GM18502 (cell line): ENCODE data around the gene CASP10.
"Not testable (repeated sequence)": the region's sequence is repeated elsewhere in the genome, so short reads cannot be mapped to it uniquely, and the experiment has no call there.

Source experiments
- ATAC-seq: cut with Tn5 transposase; IDR thresholded peaks from one replicate; pipeline ENCODE4 v1.9.1; 2021; ENCODE audit warnings: mild to moderate bottlenecking; ENCODE audit not compliant: unreplicated experiment, poor library complexity

CASP10 gene, protein sequence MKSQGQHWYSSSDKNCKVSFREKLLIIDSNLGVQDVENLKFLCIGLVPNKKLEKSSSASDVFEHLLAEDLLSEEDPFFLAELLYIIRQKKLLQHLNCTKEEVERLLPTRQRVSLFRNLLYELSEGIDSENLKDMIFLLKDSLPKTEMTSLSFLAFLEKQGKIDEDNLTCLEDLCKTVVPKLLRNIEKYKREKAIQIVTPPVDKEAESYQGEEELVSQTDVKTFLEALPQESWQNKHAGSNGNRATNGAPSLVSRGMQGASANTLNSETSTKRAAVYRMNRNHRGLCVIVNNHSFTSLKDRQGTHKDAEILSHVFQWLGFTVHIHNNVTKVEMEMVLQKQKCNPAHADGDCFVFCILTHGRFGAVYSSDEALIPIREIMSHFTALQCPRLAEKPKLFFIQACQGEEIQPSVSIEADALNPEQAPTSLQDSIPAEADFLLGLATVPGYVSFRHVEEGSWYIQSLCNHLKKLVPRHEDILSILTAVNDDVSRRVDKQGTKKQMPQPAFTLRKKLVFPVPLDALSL

DNA sequence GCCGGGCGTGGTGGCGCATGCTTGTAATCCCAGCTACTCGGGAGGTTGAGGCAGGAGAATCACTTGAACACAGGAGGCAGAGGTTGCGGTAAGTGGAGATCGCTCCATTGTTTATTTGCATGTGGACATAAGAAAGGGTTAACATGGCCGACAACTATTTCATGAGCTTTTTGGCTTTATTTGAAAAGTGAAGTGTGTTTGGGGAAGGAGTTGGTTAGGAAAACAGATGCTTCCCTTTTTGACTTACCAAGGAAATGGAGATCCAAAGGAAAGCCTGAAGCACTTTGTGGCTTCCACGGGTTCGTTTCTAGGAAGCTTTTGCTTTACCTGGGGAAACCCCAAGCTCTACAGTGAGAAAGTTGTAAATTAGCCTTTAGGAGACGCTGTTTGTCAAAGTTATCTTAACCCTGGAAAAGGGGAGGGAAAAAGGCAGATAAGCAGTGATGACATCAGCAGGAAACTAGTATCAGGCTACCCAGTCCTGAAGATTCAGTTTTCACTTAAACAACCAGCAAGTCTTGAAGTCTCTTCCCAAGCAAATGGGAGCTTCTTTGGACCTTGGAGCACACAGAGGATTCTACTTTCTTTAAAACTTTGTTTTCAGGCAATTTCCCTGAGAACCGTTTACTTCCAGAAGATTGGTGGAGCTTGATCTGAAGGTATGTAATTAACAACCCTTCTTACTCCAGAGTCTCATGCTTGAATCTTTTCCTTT lies at the start of gene CASP10:
Gene CASP10, plus strand, starts transcription at position 492 of the 715 bp plus-strand sequence. CDS start 2,637 bp downstream, outside the sequence.
- ATAC-seq, result peak; percentile 86

DNA sequence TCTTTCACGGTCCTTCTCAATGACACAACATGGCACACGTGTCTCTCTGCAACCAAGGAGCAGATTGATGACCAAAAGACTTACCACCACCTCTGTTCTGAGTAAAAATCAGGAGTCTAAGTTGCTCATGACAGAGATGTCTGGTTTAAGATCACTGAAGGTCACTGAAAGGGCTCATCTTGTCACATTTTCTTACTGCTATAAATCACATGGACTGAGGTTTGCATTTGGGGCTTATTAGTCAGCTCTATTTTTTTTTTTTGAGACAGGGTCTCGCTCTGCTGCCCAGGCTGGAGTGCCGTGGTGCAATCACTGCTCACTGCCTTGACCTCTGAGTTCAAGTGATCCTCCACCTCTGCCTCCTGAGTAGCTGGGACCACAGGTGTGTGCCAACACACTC lies 47.6 kb upstream of the CASP10 start:
- no peak for ATAC-seq

DNA sequence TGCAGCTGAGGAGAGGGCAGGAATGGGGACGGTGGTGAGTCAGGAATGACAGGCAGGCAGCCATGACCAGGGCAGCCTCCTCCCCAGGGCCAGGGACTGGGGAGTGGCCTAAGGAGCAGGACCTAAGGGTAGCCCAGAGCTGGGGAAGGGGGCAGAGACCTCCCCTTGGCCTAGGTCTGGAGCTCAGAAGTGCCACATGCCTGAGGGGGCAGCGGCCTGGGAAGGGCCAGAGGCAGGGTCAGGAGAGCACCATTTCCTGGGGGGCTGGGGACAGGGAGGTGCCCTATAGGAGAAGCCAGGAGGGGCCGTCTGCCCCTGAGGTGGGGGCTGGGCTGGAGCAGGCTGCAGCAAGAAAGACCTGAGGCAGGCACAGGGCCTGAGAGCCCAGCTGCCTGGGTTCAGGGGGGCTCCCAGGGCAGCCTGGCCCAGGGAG lies 46.0 kb upstream of the CASP10 start:
- ATAC-seq, result no peak

- no peak for ATAC-seq
Observed at GRCh38 chr2:201137505-201138400, 45.2 kb upstream of the CASP10 start.

DNA sequence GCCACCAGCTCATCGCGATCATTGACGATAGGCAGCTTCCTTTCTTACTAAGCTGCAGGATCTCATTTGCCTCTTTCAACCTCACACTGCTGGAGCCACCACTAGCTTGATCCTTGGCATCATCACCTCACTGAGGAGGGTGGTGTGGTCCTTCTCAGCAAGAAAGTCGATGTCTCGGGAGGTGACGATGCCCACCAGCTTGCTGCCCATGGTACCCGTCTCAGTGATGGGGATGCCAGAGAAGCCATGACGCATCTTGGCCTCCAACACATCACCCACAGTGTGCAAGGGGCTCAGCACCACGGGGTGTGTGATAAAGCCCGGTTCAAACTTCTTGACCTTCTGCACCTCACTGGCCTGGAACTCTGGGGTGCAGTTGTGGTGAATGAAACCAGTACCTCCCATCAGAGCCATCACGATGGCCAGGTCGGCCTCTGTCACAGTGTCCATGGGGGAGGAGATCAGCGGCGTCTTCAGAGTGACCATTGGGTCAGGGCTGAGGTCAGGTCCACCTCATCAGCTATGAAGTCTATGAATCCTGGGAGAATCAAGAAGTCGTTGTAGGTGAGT lies 44.5 kb upstream of the CASP10 start:
- ATAC-seq, result no peak

GRCh38 chr2:201138986-201139781 lies 43.8 kb upstream of the CASP10 start:
- not testable (repeated sequence) for ATAC-seq

GRCh38 chr2:201139836-201140604 lies 42.9 kb upstream of the CASP10 start:
- ATAC-seq, result no peak

GRCh38 chr2:201144101-201145051 lies 38.6 kb upstream of the CASP10 start:
- ATAC-seq, result no peak

- ATAC-seq, result no peak
Observed at GRCh38 chr2:201148434-201148990, 34.4 kb upstream of the CASP10 start.

DNA sequence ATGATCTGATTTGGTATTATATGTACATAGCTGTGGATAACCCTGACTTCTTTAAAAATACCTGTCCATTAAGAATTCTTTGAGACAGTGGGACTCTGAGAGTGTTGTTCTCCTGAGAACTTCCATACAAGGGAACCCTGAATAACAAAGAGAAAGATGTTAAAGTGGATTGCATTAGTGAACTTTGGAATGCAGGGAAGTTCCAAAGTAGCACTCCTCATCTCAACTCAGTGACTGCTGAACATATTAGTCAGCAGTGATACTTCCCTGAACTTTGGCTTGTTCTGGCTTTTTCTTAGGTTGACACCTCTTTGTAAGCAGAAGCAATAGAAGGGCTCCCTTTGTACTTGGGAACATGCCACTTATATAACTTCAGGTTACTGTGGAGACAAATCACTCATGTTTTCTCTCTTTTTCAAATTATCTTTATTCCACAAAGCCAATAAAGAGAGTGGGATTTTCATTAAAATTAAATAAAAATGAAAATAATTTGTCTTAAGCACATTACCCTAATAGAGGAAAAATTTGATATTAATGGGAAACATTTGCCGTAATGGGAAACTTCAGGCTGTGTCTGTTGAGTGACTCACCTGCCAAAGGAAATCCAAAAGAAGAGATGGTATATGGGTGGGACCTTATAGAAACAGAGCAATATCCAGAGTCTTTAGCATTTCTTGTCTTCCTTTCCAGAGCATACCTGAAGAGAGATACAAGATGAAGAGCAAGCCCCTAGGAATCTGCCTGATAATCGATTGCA lies 33.7 kb upstream of the CASP10 start:
- ATAC-seq, result no peak

DNA sequence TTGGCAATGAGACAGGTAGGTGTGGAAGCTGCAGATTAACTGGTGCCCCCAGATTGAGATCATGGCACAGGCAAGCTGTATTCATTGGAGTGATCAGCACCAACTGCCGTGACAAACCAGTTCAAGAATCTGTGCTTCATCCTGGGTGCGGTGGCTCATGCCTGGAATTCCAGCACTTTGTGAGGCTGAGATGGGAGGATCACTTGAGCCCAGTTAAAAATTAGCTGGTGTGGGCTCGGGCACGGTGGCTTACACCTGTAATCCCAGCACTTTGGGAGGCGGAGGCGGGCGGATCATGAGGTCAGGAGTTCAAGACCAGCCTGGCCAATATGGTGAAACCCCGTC lies 33.1 kb upstream of the CASP10 start:
- ATAC-seq, result not testable (repeated sequence)

DNA sequence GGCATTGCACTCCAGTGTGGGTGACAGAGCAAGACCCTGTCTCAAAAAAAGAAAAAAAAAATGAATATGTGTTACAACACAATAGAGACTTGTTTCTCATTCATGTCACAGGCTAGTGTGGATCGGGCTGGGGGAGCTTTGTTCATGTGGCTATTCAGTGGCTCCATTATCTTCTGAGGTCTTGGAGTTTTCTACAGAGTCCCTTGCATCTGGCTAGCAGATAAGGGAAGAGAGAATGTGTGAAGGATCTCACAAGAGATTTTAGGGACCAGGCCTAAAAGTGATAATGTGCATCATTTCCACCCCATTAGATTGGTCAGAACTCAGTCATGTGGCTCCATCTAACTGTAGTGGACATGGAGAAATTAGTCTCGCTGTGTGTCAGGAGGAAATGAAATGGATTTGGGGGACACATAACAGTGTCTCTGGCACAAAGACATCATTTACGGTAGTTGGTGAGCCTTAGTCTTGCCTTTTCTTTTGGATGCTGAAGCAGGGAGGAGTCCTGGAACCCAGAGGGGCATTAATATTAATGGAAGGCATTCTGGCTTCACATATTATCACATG lies 32.4 kb upstream of the CASP10 start:
- no peak for ATAC-seq

GRCh38 chr2:201151127-201151981 lies 31.6 kb upstream of the CASP10 start:
- peak; percentile 78 for ATAC-seq

- no peak for ATAC-seq
Observed at GRCh38 chr2:201152517-201152916, 30.4 kb upstream of the CASP10 start.
